ENCODE results near the gene CDH8. TPM values are rescaled to one million over a fixed set of nuclear protein-coding genes. Genes with fewer than 3 reads are reported as not detected.

CDH8 gene
- total RNA-seq, 1 experiment from 2014 or later = 2.5 TPM

DNA sequence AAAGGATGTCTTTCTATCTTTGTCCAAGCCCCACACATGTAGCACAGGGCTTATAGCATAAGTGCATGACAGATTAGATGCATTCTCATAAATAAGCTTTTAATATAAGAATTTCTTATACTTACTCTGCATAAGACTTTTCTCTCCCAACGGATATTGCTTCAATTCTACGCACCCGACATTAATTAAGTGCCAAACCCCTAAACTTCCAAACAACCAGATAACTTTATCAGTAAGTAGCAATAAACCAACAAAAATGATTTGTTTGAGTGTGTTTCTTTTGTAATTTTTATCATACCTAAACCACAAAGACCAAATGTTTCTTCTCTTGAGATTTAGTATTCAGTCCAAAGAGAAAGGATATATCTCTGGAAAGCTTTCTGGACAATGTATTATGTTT lies 391.5 kb downstream of the CDH8 start (continued):
- TF ChIP-seq, protein P1, sequence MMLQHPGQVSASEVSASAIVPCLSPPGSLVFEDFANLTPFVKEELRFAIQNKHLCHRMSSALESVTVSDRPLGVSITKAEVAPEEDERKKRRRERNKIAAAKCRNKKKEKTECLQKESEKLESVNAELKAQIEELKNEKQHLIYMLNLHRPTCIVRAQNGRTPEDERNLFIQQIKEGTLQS (IDR thresholded peaks at IDR 0.05) = no peak
- no peak for TF ChIP-seq EGR1 (IDR thresholded peaks at IDR 0.05; ENCODE audit: low read depth)
- TF ChIP-seq CBX3 (IDR thresholded peaks at IDR 0.05; ENCODE audit: low read depth) = no peak

DNA sequence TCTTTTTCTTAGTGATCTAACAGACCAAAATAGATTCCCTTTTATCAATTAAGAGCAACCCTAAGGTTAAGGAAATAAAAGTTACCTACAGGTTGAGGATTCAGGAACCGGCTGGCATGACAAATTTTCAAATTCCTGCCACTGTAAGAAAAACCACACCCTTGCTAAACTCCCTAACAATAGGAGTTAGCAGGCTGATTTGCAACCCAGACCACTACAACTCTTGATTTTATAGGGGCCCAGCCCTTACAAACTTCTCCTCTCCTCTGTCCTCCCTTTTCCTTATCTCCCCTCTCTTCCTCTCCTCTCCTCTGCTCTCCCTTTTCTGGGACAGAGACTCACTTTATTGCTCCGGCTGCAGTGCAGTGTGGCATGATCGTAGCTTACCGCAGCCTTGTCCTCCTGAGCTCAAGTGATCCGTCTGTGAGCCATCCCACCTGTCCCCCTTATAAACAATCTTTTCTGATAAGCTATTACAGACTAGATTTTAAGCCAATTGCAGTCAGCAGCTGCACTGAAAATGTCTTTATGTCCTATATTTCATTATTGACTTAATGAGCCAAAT lies 418.9 kb downstream of the CDH8 start:
- H4K20me1 ChIP-seq (ENCODE audit: insufficient read depth) = no peaks in the 10 kb centered on the region
- RAD21 ChIA-PET (ENCODE audit: low non-redundant PET in 1 of 2, low total read pairs in 2 of 2, uncharacterized antibody in 2 of 2, unreplicated experiment in 2 of 2) = no interaction called here
- H3K27ac ChIP-seq (ENCODE audit: low read depth, low read length) = no peak overlapping the region
- H3K36me3 ChIP-seq (ENCODE audit: control insufficient read depth in 1 of 2, insufficient read depth in 2 of 2, low read length in 2 of 2) = no peaks in the 10 kb centered on the region
- no peak for ATAC-seq
- H3K4me3 ChIP-seq (replicated peaks in 1 of 2; ENCODE audit: low read depth in 1 of 2, low read length in 2 of 2) = no peak overlapping the region
- no peaks in the 10 kb centered on the region for H3K79me2 ChIP-seq (ENCODE audit: insufficient read depth, low read length)
- no peaks in the 10 kb centered on the region for H3K27me3 ChIP-seq (ENCODE audit: insufficient read depth, low read length)
- no peak overlapping the region for H2AFZ ChIP-seq (ENCODE audit: low read depth, low read length, poor library complexity, severe bottlenecking)
- H3K4me1 ChIP-seq (ENCODE audit: control insufficient read depth in 1 of 2, insufficient read depth in 2 of 2, low read length in 2 of 2) = no peaks in the 10 kb centered on the region
- no peak overlapping the region for H3K9ac ChIP-seq (ENCODE audit: low read length)
- BruUV-seq (replicated peaks) = no TSS peak
- TF ChIP-seq, protein P2, sequence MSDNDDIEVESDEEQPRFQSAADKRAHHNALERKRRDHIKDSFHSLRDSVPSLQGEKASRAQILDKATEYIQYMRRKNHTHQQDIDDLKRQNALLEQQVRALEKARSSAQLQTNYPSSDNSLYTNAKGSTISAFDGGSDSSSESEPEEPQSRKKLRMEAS (IDR thresholded peaks at IDR 0.05) = no peak
- no peak for TF ChIP-seq EZH2phosphoT487 (IDR thresholded peaks at IDR 0.05; ENCODE audit: borderline replicate concordance)
- TF ChIP-seq RAD21 (IDR thresholded peaks at IDR 0.05; ENCODE audit: low read depth) = no peak
- TF ChIP-seq JUND (IDR thresholded peaks at IDR 0.05) = no peak
- no peak for TF ChIP-seq SIN3A (IDR thresholded peaks at IDR 0.05; ENCODE audit: low read depth)
- TF ChIP-seq, protein P3, sequence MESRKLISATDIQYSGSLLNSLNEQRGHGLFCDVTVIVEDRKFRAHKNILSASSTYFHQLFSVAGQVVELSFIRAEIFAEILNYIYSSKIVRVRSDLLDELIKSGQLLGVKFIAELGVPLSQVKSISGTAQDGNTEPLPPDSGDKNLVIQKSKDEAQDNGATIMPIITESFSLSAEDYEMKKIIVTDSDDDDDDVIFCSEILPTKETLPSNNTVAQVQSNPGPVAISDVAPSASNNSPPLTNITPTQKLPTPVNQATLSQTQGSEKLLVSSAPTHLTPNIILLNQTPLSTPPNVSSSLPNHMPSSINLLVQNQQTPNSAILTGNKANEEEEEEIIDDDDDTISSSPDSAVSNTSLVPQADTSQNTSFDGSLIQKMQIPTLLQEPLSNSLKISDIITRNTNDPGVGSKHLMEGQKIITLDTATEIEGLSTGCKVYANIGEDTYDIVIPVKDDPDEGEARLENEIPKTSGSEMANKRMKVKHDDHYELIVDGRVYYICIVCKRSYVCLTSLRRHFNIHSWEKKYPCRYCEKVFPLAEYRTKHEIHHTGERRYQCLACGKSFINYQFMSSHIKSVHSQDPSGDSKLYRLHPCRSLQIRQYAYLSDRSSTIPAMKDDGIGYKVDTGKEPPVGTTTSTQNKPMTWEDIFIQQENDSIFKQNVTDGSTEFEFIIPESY (IDR thresholded peaks at IDR 0.05; ENCODE audit: extremely low read depth, insufficient replicate concordance, low read length) = no peak
- TF ChIP-seq POLR2A (IDR thresholded peaks at IDR 0.05; ENCODE audit: borderline replicate concordance, extremely low read depth, insufficient read depth, insufficient read length) = no peak
- no peak for TF ChIP-seq SP1 (IDR thresholded peaks at IDR 0.05; ENCODE audit: low read depth)
- CTCF ChIA-PET = no interaction called here
- peaks cover 10 to 11% of the 10 kb centered on the region in 2 experiments; a peak in 2 of 4 replicates for H3K9me3 ChIP-seq (ENCODE audit: control insufficient read depth in 1 of 2, insufficient read depth in 1 of 2, low read depth in 1 of 2, low read length in 2 of 2)
- POLR2A ChIA-PET = no interaction called here
- no peak overlapping the region for H3K4me2 ChIP-seq (ENCODE audit: low read length)
- DNase-seq (ENCODE audit: low read depth, low spot score) = no peak
- no peaks in the 10 kb centered on the region for H3K9me2 ChIP-seq (ENCODE audit: insufficient read depth)
- intact Hi-C loops (cut with micrococcal nuclease) = no loop called here
